HG02981 (cell line): Measurements from ENCODE around the gene IQSEC1.

Experiments
- ATAC-seq: cut with Tn5 transposase; IDR thresholded peaks from one replicate; pipeline ENCODE4 v1.9.1; 2021; ENCODE audit warnings: mild to moderate bottlenecking, moderate library complexity; ENCODE audit not compliant: unreplicated experiment

The IQSEC1 gene

DNA sequence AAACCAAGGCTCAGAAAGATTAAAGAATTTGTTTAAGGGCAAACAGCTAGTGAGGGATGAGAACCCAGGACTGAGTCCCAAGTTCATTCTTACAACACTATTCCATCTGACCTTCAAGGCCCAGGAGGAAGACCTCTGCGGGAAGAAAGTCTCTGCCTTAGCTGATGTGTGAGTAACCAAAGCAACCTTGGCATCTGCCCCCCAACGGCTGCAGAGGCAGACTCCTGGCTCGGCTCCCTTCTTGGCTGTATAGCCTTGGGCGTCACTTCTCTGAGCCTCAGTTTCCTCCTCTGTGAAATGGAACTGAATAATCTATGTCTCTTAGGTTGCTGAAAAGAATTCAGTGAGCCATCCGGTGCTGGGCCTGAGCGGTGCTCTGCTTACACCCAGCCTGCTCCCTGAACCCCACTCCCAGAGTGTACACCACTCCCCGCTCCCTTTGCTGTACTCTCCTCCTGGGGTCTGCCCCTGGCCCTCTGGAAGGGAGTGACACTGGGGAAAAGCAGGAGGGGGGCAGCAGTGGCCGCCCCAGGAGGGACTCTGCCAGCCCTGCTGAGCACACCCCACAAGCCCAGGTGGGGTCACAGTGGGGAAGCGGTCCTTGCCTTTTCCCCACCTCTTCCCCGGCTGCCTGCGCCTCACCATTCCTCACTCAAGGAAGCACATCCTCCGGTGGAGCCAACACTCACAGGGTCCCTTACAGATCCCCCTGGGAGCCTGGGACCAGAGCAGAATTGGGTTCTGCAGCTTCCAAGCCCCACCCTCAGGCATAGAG, 97.3 kb downstream of the IQSEC1 start:
- ATAC-seq: no peak

DNA sequence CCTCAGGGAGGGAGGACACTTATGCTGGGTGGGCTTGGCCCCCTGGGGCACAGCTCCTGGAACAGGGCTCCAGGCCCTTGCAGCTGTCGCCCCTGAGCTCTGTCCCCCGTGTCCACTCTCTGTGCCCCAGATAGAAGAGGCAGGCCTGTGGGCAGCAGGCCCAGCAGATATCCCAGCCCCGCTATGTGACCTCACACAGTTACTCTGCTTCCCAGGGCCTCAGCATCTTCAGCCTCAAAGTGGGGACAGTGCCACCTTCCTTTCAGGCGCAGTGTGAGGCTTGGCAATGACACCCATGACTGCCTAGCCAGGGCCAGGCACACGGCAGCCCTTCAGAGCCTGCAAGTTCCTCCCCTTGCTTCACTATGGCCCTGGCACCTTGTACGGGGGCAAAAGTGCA, 98.4 kb downstream of the IQSEC1 start:
- no peak for ATAC-seq

- no peak for ATAC-seq
These were observed 98.9 kb downstream of the IQSEC1 start for GRCh38 chr3:12974334-12974733.

GRCh38 chr3:12973827-12974226, 99.4 kb downstream of the IQSEC1 start:
- ATAC-seq: no peak

DNA sequence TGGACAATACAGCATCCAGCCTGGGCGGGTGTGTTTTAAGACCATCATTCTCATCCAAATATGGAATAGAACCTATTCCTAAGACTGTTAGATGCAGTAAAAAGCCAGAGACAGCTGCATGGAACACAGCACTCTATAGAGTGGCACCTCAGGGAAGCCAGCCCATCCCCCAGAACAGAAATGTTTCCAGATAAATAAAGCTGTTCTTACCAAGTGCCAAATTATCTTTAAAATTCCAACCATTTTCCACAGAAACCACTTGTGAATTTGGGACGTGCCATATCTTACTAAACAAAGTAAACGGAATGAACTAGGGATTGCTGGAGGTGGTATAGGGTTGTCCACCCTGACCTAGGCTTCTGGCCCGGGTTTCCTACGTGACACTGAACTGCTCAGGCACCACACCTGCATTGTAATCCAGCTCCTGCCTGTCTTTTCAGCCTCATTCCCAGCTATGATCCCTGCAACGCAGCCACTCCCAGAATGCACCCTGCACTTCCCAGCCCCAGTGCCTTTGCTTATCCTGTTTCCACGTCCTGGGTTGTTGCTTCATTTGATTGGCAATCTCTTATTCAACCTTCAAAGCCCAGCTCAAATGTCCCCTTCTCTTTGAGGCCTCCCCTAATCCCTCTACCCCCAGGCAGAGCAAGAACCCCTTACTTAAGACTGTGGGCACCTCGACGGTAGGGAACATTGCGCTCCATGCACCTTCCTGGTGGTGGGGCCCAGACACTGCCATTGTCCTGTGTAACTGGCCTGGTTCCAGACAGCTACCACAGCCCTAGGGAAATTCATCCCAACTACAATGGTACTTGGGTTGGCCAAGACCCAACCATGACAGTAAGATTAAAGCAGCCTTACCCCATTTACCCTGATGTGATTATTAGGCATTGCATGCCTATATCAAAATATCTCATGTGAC, 100.2 kb downstream of the IQSEC1 start:
- no peak for ATAC-seq

DNA sequence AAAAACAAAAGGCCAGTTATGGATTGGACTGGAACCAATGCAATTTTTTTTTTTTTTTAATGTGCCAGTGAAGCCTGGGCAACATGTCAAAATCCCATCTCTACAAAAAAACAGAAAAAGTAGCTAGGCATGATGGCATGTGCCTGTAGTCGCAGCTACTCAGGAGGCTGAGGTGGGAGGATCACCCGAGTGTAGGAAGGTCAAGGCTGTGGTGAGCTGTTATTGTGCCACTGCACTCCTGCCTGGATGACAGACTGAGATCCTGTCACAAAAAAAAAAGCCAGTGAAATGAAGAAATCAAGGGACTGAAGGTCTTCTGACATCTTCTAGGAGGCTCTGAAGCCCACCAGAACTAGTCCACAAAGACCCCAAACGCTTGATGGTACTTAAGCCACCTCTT, 101.2 kb downstream of the IQSEC1 start:
- ATAC-seq: no peak

GRCh38 chr3:12970684-12971083, 102.5 kb downstream of the IQSEC1 start:
- no peak for ATAC-seq

DNA sequence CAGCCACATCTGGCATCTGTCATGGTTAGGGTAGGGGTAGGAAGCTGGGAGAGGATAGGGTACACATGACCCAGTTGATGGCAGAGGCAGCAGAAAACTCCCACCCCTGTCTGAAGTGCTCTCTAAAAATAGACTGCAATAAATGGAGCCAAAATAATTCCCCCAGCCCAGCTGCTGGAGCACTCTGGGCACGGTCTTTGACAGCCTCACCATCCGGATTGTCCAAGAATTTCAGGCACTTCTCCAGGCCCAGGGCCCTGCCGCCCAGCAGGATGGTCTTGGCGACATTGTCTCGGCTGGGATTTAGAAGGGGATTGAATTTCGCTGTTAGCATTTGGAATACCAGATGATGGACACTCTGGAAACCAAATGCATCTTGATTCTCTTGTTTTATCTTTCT, 103.7 kb downstream of the IQSEC1 start:
- ATAC-seq: no peak

- no peak for ATAC-seq
These were observed 104.7 kb downstream of the IQSEC1 start for GRCh38 chr3:12968541-12968940.

DNA sequence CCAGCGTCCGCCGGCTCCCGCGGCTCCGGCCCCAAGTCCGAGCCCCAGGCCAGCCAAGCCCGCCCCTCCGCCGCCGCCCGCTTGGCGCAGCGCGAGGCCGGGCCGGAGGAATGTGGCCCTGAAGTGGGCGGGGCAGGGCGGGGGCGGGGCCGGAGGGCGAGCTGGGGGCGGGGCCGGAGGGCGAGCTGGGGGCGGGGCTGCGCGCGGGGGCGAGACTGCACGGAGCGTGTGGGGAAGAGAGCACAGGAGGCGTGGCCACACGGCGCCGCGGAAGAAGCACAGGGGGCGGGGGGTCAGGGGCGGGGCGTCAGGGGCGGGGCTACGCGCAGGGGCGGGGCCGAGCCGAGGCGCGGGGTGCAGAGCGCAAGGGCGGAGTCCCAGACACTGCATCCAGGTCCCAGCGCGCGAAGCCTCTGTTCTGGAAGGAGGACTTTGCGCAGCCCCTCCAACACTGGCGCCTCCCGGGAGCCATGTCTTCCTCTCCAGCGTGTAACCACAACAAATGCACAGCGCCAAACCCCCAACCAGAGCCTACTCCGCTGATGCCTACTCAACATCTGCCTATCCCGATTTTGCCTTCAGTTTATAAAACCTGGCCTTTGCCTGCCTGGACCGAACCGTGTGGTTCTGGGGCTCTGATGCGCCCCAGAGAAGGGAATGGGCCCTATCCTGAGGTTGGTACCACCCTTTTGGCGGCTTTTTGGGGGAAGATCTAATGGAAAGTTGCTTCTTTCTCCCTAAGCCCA, 105.5 kb downstream of the IQSEC1 start:
- peak; percentile 76 for ATAC-seq

DNA sequence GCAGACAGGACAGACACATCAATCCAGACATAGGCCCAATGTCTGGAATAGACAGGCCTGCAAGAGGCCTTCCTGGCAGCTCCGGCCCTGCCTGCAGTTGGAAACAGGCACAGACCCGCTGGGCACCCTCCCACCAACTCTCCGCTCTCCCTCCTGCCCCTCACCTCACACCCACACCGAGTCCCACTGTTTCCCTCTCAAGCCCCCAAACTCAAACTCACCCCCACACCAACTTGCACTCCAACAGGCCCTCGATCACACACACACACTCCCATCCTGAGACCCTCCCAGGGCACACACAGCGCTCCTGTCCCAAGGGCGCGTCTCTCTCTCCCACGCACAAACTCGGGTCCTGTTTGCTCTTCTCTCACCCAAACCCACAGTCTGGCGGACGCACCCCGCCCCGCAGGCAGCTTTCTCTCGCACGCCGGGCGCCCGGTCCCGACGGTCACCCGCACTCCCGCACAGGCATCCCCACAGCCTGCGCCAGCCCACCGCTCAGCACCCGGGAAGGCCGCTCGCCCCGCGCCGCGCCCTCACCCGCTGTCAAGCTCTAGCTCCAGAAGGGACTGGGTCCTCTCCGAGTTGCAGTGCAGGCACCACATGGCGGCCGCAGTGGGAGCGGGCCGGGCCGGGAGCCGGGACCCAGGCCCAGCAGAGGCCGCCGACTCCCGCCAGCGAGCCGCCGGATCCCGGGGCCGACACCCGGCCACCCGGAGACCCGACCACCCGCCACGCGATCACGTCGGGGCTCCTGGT, 106.2 kb downstream of the IQSEC1 start:
- ATAC-seq: peak; percentile 9

DNA sequence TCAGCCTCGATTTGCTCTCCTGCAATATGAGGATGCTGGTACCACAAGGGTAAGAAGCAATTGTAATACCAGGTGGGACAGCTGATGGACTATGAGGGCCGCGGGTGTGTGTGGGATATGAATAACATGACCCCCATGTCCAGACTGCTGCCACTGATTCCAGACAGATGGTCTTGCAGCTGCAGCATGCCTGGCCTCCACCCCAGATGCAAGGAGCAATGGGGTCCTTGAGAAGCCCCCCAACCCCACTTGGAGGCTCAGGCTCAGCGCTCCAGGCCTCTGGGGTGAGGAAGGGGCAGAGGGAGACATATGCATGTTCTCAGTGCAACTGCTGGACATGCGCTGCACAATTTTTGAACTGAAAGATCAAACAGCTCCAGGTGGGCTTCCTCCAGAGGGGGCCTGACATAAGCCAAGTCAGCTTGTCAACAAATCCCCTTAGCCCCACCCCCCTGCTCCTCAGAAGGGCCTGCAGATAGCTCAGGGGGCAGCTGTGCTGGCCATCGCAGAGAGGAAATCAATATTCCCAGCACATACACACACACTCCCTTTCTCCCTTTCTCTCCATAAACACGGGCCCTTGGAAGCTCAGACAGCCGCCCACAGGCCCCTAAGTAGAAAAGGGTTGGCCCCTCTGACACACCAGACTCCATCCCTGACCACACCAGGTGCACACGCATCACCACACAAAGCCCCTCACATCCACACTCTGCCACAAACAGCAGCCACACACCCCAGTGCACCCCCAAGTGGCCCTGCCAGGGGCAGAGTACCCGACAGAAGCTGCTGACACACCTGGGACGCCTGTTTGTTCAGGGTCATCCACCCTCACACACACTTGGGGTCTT, 107.0 kb downstream of the IQSEC1 start:
- ATAC-seq: no peak

DNA sequence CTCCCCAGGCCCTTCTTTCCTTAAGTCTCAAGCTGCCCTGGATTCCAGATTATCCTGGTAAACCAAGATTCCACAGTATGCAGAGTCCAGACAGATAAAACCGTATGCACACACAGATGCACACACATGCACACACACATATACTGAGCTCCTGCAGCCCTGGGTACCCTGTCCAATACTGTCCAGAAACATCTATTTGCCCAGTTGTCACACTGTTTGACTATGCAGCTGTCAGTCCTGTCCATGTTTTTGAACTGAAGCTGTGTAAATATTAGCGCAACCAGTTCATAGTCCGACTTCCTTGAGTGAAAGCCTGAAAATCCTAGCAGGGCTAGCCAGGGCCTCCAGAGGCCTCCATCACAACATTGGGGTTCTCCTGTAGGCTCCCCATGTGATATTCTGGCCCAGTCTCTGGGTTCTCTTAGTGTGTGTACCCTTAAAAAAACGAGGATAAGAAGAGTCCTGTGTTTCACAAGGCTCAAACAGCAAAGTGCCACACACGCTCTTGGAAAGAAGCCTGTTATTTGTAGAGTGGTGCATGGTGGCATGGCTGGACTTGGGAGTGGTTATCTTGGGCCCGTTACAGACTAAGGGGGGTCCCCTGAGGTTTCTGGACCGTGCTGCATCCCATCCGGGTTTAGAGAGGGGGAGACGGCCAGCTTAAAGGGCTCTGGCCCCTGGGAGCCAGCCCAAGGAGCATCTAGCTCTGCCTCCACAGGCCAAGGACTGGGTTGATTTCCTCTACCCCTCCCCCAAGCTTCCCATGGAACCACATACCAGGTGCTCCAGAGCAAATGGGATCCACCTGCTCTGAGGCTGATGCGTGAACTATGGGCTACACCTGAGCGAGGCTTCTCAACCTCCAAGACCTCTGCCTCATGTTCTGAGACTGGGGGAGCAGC, 108.3 kb downstream of the IQSEC1 start:
- ATAC-seq: no peak

DNA sequence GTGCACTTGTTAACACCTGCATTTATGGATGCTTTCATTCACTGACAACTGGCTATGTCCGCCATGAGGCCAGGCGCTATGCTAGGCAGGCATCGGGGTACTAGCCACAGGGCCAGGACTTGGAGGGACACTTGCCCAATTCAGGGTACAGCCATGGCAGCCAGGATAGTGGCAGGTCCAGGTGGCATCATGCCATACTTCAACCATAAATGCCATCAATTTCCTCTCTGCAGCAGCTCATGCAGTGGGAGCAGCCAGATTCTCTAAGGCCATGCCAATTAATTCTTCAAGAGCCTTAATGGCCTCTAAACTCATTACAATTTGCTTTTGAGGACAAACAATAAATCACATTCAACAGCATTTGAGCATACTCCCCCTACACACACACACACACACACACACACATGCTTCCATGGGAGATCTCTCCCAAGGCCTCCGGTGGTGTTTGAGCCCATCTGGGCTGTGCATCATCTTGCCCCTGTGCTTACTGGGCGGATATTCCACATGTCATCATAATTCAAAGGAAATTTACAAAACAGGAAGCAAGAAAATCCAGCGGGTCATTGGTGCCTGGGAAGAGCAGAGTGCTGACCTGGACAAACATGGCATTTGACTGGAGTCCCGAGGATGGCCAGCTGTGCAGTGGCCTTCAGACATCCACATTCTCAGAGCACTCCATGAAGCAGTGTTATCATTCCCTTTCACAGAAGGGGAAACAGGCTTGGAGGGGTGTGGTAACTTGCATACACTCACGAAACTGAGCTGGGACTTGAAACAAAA, 109.1 kb downstream of the IQSEC1 start:
- no peak for ATAC-seq

GRCh38 chr3:12963231-12963896, 109.9 kb downstream of the IQSEC1 start:
- no peak for ATAC-seq

DNA sequence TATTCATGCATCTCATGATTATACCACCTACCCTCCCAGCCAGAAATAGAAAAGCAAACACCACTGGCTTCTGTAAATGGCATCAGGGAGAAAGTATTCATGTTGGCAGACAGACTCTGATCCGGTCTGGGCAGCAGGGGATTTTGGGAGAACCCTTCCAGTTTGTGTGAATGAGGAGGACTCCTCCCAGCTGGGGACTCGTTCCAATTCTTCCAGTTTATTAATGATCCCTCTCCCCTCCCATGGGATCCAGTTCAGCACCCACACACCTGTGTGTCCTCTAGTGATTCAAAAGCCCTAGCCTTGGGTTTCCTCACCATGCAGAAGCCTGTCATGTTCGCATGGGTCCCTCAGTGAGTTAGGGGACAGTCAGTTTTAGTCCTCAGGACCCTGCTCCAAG, 110.9 kb downstream of the IQSEC1 start:
- no peak for ATAC-seq

DNA sequence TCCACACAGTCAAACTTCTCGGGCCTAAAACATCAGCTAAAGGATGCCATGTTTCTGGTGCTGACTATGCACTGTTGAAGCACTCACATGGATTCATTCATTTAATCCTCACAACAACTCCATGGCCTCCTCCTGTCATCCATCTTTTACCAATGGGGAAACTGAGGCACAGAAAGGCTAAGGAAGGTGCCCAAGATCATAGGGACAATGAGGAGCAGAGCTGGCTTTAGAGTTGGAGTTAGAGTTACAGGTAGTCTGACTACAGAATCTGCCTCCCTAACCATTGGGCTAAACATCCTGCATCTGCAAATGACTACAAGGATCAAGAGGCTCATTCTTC, 111.6 kb downstream of the IQSEC1 start:
- ATAC-seq: no peak
